Panc1 (cell line): ENCODE data around the gene GNAT2.

Experiments
- TF ChIP-seq, protein P1 (sequence below), 2 experiments: IDR thresholded peaks; 2 replicates each; pipeline ENCODE4 v1.6.1; 2011 to 2012; ENCODE audit warnings: low read depth in 2 of 2, control low read depth in 1 of 2, low read length in 1 of 2, mild to moderate bottlenecking in 1 of 2, moderate library complexity in 1 of 2; ENCODE audit not compliant: insufficient read depth in 1 of 2
- TF ChIP-seq, protein P2 (sequence below): fragments of 450-650 bp; IDR thresholded peaks from 2 replicates; pipeline ENCODE4 v1.5.1; 2017; ENCODE audit warnings: mild to moderate bottlenecking

DNA sequence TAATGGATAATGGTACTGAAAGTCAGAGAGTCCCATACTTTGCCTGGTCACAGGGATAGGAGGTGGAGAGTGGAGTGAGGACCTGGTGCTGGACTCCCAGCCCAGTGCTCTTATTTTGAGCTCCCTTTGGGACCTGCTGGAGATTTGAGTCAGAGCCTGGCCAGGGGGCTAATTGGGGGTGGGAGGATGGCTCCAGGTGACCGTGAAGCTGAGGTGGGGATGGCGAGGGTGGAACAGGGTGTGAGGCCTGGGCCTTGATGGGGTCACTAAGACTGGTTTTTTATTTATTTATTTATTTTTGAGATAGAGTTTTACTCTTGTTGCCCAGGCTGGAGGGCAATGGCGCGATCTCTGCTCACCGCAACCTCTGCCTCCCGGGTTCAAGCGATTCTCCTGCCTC is 18.0 kb upstream of the GNAT2 start:
- TF ChIP-seq, protein P1, sequence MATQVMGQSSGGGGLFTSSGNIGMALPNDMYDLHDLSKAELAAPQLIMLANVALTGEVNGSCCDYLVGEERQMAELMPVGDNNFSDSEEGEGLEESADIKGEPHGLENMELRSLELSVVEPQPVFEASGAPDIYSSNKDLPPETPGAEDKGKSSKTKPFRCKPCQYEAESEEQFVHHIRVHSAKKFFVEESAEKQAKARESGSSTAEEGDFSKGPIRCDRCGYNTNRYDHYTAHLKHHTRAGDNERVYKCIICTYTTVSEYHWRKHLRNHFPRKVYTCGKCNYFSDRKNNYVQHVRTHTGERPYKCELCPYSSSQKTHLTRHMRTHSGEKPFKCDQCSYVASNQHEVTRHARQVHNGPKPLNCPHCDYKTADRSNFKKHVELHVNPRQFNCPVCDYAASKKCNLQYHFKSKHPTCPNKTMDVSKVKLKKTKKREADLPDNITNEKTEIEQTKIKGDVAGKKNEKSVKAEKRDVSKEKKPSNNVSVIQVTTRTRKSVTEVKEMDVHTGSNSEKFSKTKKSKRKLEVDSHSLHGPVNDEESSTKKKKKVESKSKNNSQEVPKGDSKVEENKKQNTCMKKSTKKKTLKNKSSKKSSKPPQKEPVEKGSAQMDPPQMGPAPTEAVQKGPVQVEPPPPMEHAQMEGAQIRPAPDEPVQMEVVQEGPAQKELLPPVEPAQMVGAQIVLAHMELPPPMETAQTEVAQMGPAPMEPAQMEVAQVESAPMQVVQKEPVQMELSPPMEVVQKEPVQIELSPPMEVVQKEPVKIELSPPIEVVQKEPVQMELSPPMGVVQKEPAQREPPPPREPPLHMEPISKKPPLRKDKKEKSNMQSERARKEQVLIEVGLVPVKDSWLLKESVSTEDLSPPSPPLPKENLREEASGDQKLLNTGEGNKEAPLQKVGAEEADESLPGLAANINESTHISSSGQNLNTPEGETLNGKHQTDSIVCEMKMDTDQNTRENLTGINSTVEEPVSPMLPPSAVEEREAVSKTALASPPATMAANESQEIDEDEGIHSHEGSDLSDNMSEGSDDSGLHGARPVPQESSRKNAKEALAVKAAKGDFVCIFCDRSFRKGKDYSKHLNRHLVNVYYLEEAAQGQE (IDR thresholded peaks at IDR 0.05; ENCODE audit: insufficient read depth in 1 of 2, low read depth in 2 of 2, low read length in 1 of 2): no peak
- TF ChIP-seq, protein P2, sequence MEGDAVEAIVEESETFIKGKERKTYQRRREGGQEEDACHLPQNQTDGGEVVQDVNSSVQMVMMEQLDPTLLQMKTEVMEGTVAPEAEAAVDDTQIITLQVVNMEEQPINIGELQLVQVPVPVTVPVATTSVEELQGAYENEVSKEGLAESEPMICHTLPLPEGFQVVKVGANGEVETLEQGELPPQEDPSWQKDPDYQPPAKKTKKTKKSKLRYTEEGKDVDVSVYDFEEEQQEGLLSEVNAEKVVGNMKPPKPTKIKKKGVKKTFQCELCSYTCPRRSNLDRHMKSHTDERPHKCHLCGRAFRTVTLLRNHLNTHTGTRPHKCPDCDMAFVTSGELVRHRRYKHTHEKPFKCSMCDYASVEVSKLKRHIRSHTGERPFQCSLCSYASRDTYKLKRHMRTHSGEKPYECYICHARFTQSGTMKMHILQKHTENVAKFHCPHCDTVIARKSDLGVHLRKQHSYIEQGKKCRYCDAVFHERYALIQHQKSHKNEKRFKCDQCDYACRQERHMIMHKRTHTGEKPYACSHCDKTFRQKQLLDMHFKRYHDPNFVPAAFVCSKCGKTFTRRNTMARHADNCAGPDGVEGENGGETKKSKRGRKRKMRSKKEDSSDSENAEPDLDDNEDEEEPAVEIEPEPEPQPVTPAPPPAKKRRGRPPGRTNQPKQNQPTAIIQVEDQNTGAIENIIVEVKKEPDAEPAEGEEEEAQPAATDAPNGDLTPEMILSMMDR: no peak
